HepG2 (cell line): ENCODE data around the gene KLHDC1. TPM values are rescaled to one million over a fixed set of nuclear protein-coding genes. Genes with fewer than 3 reads are reported as not detected.

ENCODE experiments used
- FOSL1 ChIP-seq: sonication (generic); formaldehyde crosslinking; IDR thresholded peaks from 2 replicates; pipeline ENCODE4 v1.9.0; 2021; ENCODE audit warnings: missing genetic modification reagents, borderline replicate concordance
- FOXP1 ChIP-seq, 2 experiments: fragments of 450-650 bp in 1 of 2; IDR thresholded peaks; 2 replicates each; pipeline ENCODE4 v1.6.1; 2017 to 2018; ENCODE audit warnings: antibody characterized with exemption in 1 of 2
- IRF2 ChIP-seq: IDR thresholded peaks from 2 replicates; pipeline ENCODE4 v1.6.1; 2018; ENCODE audit warnings: missing genetic modification reagents, missing compliant biosample characterization
- KDM5B ChIP-seq: sonication (generic); formaldehyde crosslinking; IDR thresholded peaks from 2 replicates; pipeline ENCODE4 v1.4.0; 2020; ENCODE audit warnings: missing genetic modification reagents, mild to moderate bottlenecking, borderline replicate concordance
- KIAA2018 ChIP-seq: sonication (generic); formaldehyde crosslinking; IDR thresholded peaks from 2 replicates; pipeline ENCODE4 v1.5.0; 2020; ENCODE audit warnings: mild to moderate bottlenecking, missing genetic modification reagents, borderline replicate concordance
- MIXL1 ChIP-seq: IDR thresholded peaks from 2 replicates; pipeline ENCODE4 v1.6.1; 2016
- NFATC3 ChIP-seq: sonication (generic); formaldehyde crosslinking; IDR thresholded peaks from 2 replicates; pipeline ENCODE4 v1.5.1; 2020; ENCODE audit warnings: mild to moderate bottlenecking, missing genetic modification reagents
- NFYC ChIP-seq: IDR thresholded peaks from 2 replicates; pipeline ENCODE4 v1.6.1; 2016; ENCODE audit warnings: missing genetic modification reagents, missing compliant biosample characterization
- SP4 ChIP-seq: sonication (generic); formaldehyde crosslinking; IDR thresholded peaks from 2 replicates; pipeline ENCODE4 v1.8.1; 2023; ENCODE audit warnings: mild to moderate bottlenecking, missing genetic modification reagents
- THAP11 ChIP-seq: IDR thresholded peaks from 2 replicates; pipeline ENCODE4 v1.6.1; 2016; ENCODE audit warnings: missing biosample characterization, missing genetic modification reagents
- TIGD3 ChIP-seq: sonication (generic); formaldehyde crosslinking; IDR thresholded peaks from 2 replicates; pipeline ENCODE4 v1.5.1; 2020; ENCODE audit warnings: mild to moderate bottlenecking, missing genetic modification reagents, borderline replicate concordance
- ZFP37 ChIP-seq: sonication (generic); formaldehyde crosslinking; IDR thresholded peaks from 2 replicates; pipeline ENCODE4 v1.4.0; 2020; ENCODE audit warnings: missing genetic modification reagents, borderline replicate concordance
- ZFX ChIP-seq: sonication (generic); formaldehyde crosslinking; IDR thresholded peaks from 2 replicates; pipeline ENCODE4 v1.4.0; 2020; ENCODE audit warnings: mild to moderate bottlenecking, low read depth, missing genetic modification reagents, moderate library complexity
- ZNF10 ChIP-seq: sonication (generic); formaldehyde crosslinking; IDR thresholded peaks from 2 replicates; pipeline ENCODE4 v1.4.0; 2020; ENCODE audit warnings: mild to moderate bottlenecking, low read depth, missing genetic modification reagents, borderline replicate concordance
- ZNF510 ChIP-seq: sonication (generic); formaldehyde crosslinking; IDR thresholded peaks from 2 replicates; pipeline ENCODE4 v1.4.0; 2020; ENCODE audit warnings: low read depth, mild to moderate bottlenecking, missing genetic modification reagents
- ZNF691 ChIP-seq: sonication (generic); formaldehyde crosslinking; IDR thresholded peaks from 2 replicates; pipeline ENCODE4 v1.4.0; 2020; ENCODE audit warnings: missing genetic modification reagents, low read depth, mild to moderate bottlenecking, borderline replicate concordance
- polyA plus RNA-seq, 8 experiments: library from polyadenylated mRNA; depleted of rRNA in 3 of 8; stranded (reverse) in 7 of 8; unstranded in 1 of 8; fragments of >200 nt; fragmentation: Illumina TruSeq in 4 of 8; extraction: Trizol in 4 of 8; gene quantifications; 2 replicates each; pipeline versions ENCODE4 v1.2.1 to v1.2.3, GENCODE V29; 2011 to 2016; ENCODE audit warnings: low read depth in 4 of 8, missing spikeins in 1 of 8, mixed read lengths in 1 of 8; ENCODE audit not compliant: insufficient read depth in 1 of 8
- total RNA-seq, 5 experiments: library from RNA; depleted of rRNA; stranded (reverse); fragments of >200 nt; fragmentation: Illumina TruSeq; extraction: Trizol; gene quantifications; 2 replicates each; pipeline ENCODE4 v1.2.3, GENCODE V29; 2016; ENCODE audit warnings: low read depth in 1 of 5
- TF ChIP-seq, protein P1 (sequence below): sonication (generic); formaldehyde crosslinking; IDR thresholded peaks from 2 replicates; pipeline ENCODE4 v1.5.0; 2020; ENCODE audit warnings: missing genetic modification reagents

The KLHDC1 gene
- total and polyA plus RNA-seq, 2 of the 13 experiments (the other 11 are each of a cell fraction or from before 2014, with no cell fraction given), result 0.11 TPM; not detected in 1

GRCh38 chr14:49687942-49688700 is 4.8 kb upstream of the KLHDC1 start, which contains the start of gene POLE2 (continued):
- no peak for TF ChIP-seq TIGD3 (CRISPR knock-in tag)
- 0 out of 2 replicates have a peak, but pooled peaks have one; percentile 69 for TF ChIP-seq ZNF510 (CRISPR knock-in tag)
- peak; percentile 82; the same call in 1 of the 2 replicates for TF ChIP-seq KDM5B (CRISPR knock-in tag)
- no peak for TF ChIP-seq FOSL1 (CRISPR knock-in tag)
- no peak for TF ChIP-seq FOXP1 (IDR thresholded peaks at IDR 0.05)
- TF ChIP-seq FOXP1 (CRISPR knock-in tag; IDR thresholded peaks at IDR 0.05), result no peak
- peak; percentile 81 for TF ChIP-seq SP4
- no peak for TF ChIP-seq NFYC
- no peak for TF ChIP-seq KIAA2018
- TF ChIP-seq ZNF691 (CRISPR knock-in tag), result peak; percentile 92; the same call in 1 of the 2 replicates
- peak; percentile 20; the same call in 1 of the 2 replicates for TF ChIP-seq MIXL1 (CRISPR knock-in tag)
- TF ChIP-seq ZFP37 (CRISPR knock-in tag), result 0 out of 2 replicates have a peak, but pooled peaks have one; percentile 68
- peak; percentile 93 for TF ChIP-seq ZFX (CRISPR knock-in tag)
- no peak for TF ChIP-seq ZNF10 (CRISPR knock-in tag)
- TF ChIP-seq, protein P1, sequence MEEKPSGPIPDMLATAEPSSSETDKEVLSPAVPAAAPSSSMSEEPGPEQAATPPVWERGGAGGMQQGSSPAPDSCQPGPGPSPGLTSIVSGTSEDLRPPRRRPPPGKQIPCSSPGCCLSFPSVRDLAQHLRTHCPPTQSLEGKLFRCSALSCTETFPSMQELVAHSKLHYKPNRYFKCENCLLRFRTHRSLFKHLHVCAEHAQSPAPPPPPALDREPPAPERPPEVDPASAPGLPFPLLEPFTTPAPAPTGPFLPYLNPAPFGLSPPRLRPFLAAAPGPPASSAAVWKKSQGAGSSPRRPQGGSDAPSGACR (CRISPR knock-in tag), result 0 out of 2 replicates have a peak, but pooled peaks have one; percentile 32
- TF ChIP-seq THAP11 (CRISPR knock-in tag), result peak; percentile 63; the same call in 1 of the 2 replicates
- peak; percentile 14; the same call in 1 of the 2 replicates for TF ChIP-seq IRF2 (CRISPR knock-in tag)
- 0 out of 2 replicates have a peak, but pooled peaks have one; percentile 66 for TF ChIP-seq NFATC3 (CRISPR knock-in tag)
